ENCODE data around the gene PFKFB2.

The PFKFB2 gene

GRCh38 chr1:207063014-207063413, 9.9 kb downstream of the PFKFB2 start:
- in situ Hi-C loops (cut with MboI; ENCODE audit: low sequenced_read_pairs), result no loop called here

GRCh38 chr1:207064561-207064960, 11.5 kb downstream of the PFKFB2 start:
- in situ Hi-C loops (cut with MboI; ENCODE audit: low sequenced_read_pairs), result no loop called here

GRCh38 chr1:207067185-207067584, 14.1 kb downstream of the PFKFB2 start:
- in situ Hi-C loops (cut with MboI; ENCODE audit: low sequenced_read_pairs), result no loop called here

- in situ Hi-C loops (cut with MboI; ENCODE audit: low sequenced_read_pairs), result no loop called here
Measured at GRCh38 chr1:207067665-207068064, 14.6 kb downstream of the PFKFB2 start.

- in situ Hi-C loops (cut with MboI; ENCODE audit: low sequenced_read_pairs), result no loop called here
Measured at GRCh38 chr1:207069061-207069460, 16.0 kb downstream of the PFKFB2 start.

GRCh38 chr1:207069858-207070506, 16.9 kb downstream of the PFKFB2 start:
- in situ Hi-C loops (cut with MboI; ENCODE audit: low sequenced_read_pairs), result no loop called here

- in situ Hi-C loops (cut with MboI; ENCODE audit: low sequenced_read_pairs), result no loop called here
Measured at GRCh38 chr1:207070811-207071210, 17.7 kb downstream of the PFKFB2 start.

- in situ Hi-C loops (cut with MboI; ENCODE audit: low sequenced_read_pairs), result no loop called here
Measured at GRCh38 chr1:207071426-207071825, 18.4 kb downstream of the PFKFB2 start.

DNA sequence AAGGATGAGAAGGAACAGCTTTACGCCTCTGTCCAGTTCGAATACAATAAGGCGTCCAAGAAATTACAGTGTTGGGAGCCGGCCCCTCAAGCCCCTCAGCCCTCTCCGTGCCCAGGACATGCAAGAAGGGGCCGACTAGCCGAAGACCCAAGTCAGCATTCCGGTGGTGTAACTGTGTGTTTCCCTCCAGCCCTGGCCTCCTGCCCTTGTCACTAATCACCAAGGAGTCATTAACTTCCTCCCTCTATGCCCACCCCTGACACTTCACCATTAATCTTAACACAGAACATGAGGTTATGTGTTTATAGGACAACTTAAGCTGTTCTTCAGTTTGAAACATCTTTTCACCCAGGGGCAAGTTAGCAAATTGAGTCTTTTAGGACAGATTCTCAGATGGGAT, 19.2 kb downstream of the PFKFB2 start:
- in situ Hi-C loops (cut with MboI; ENCODE audit: low sequenced_read_pairs), result no loop called here

GRCh38 chr1:207073906-207074820, 21.1 kb downstream of the PFKFB2 start:
- in situ Hi-C loops (cut with MboI; ENCODE audit: low sequenced_read_pairs), result no loop called here

GRCh38 chr1:207076181-207076955, 23.3 kb downstream of the PFKFB2 start:
- in situ Hi-C loops (cut with MboI; ENCODE audit: low sequenced_read_pairs), result no loop called here

DNA sequence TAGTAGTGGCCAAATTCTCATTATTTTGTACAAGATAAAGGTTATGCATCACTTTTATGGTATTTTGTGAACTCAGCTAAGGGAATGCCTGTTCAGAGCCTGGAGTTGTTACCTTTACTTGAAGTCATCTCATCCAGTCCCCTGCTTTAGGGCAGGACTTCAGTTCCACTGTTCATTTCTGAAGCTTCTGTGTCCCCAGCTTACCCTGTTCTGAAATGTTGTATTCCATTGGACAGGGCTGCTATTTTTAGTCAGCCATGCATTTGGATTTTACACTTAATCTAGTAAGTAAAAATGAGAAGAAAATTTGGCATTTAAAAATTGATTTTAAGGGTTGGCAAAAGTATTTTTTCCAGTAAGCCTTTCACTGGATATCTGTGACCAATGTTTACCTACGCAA, 23.9 kb downstream of the PFKFB2 start:
- in situ Hi-C loops (cut with MboI; ENCODE audit: low sequenced_read_pairs), result no loop called here

GRCh38 chr1:207077470-207078377, 24.6 kb downstream of the PFKFB2 start:
- in situ Hi-C loops (cut with MboI; ENCODE audit: low sequenced_read_pairs), result no loop called here

GRCh38 chr1:207078578-207079132, 25.6 kb downstream of the PFKFB2 start:
- in situ Hi-C loops (cut with MboI; ENCODE audit: low sequenced_read_pairs), result no loop called here

DNA sequence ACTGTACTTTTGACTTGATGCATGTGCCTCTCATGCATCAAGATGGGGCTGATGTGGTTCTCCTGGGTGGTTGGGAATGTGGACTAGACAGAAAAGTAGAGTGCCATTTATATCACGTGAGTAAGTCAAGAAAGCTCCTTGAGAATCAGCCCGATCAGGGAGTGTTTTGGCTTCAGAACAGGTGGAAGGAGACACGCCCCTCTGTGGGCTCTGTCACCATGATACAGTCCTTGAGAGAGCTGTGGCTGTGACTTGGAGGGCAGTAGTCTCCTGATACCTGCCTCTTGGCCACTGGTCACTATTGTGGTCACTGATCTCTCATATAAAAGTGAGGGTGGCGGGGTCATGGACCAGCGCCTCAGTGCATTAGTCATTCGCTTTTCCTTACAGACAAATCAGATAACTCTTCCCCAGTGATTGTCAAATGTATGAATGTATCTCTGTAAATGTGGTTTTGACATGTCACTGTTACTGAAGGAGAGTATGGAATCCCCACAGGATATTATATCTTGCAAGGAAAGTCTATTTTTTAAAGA, 26.7 kb downstream of the PFKFB2 start:
- in situ Hi-C loops (cut with MboI; ENCODE audit: low sequenced_read_pairs), result no loop called here

DNA sequence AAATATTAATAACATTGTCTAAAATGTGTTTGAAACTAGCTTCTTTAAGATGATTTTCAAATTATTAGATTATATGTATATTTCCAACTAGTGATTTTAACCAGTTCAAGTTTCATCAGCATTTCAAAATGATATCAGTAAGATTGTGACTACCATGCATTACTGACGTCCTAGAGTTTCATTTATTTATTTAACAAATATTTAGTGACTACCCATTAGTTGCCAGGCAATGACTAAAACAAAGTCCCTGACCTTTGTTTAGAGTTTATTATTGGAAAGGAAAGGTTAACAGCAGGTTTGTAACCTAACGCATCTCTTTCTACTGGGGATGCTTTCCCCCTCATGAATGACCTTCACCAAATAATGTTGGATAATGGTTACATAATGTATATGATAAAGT, 28.0 kb downstream of the PFKFB2 start:
- in situ Hi-C loops (cut with MboI; ENCODE audit: low sequenced_read_pairs), result no loop called here

- in situ Hi-C loops (cut with MboI; ENCODE audit: low sequenced_read_pairs), result no loop called here
Measured at GRCh38 chr1:207081806-207082205, 28.7 kb downstream of the PFKFB2 start.

DNA sequence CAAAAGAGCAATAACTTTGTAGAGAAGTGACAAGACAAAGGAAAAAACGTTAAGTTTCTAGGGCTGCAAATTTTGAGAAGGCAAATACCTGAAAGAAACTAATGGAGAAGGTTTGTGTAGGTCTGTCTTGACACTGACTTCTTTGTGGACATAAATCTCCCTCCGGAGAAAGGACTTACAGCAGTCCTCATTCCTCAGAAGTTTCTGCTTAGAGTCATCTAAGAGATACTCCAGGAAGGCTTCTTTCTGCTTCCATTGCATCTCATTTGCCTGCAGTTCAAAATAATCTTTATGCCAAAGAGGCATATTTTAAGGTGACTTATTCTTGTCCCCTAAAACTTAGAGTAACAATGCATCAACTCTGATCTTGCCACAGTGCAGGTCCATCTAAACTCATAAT, 31.2 kb downstream of the PFKFB2 start:
- in situ Hi-C loops (cut with MboI; ENCODE audit: low sequenced_read_pairs), result no loop called here

GRCh38 chr1:207084701-207085180, 31.7 kb downstream of the PFKFB2 start:
- in situ Hi-C loops (cut with MboI; ENCODE audit: low sequenced_read_pairs), result no loop called here

DNA sequence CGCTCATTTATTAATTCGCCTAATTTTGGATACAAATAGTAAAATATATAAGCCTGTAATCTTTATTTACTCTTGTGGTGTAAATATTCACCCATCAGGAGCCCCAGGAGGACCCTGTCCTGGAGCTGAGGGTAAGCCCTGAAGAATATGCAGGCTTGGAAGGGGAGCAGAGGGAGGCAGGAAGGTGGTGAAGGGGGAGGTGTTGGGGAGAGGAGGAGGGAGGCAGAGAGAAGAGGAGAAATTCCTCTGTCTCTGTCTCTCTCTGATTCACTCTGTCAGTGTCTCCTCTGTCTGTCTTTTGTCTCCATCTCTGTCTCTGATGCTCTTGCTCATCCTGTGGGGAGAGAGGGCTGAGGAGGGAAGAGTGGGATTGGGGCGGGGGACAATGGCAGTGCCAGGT, 32.8 kb downstream of the PFKFB2 start:
- in situ Hi-C loops (cut with MboI; ENCODE audit: low sequenced_read_pairs), result no loop called here
